NB4 (cell line): ENCODE data around the gene EPAS1.

ENCODE experiments used
- TF ChIP-seq, protein P1 (sequence below): IDR thresholded peaks from 2 replicates; pipeline ENCODE4 v1.6.1; 2011; ENCODE audit warnings: low read depth, low read length
- TF ChIP-seq, protein P2 (sequence below): IDR thresholded peaks from one replicate; pipeline ENCODE4 v1.5.1; 2012; ENCODE audit warnings: low read depth, low read length

DNA sequence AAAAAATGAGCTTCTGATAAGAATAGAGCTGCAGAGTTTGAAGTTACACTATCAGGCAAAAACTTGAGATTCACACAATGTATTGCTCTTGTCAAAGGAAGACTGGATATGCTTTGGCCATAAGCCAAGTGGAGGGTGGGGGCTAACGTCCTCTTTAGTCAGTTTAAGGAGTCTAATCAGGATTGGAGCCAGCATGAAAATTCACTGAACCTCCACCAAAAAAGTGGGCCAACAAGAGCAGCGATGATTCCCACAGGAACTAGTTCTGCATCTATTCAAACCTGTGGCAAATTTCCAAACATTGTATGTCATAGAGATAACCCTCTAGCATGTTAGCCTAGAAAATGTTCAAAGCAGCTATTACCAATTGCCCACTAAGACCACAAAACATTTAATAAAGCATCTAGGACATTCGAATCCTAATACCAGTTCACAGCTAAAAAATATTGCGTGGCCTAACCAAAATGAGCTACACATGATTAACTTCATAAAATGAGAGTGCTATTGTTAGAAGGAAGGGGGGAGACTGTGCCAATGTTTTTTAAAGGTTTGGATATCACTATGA is 138.7 kb downstream of the EPAS1 start:
- TF ChIP-seq, protein P1, sequence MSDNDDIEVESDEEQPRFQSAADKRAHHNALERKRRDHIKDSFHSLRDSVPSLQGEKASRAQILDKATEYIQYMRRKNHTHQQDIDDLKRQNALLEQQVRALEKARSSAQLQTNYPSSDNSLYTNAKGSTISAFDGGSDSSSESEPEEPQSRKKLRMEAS = no peak
- TF ChIP-seq, protein P2, sequence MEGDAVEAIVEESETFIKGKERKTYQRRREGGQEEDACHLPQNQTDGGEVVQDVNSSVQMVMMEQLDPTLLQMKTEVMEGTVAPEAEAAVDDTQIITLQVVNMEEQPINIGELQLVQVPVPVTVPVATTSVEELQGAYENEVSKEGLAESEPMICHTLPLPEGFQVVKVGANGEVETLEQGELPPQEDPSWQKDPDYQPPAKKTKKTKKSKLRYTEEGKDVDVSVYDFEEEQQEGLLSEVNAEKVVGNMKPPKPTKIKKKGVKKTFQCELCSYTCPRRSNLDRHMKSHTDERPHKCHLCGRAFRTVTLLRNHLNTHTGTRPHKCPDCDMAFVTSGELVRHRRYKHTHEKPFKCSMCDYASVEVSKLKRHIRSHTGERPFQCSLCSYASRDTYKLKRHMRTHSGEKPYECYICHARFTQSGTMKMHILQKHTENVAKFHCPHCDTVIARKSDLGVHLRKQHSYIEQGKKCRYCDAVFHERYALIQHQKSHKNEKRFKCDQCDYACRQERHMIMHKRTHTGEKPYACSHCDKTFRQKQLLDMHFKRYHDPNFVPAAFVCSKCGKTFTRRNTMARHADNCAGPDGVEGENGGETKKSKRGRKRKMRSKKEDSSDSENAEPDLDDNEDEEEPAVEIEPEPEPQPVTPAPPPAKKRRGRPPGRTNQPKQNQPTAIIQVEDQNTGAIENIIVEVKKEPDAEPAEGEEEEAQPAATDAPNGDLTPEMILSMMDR = no peak
